GM23338 (cell line): Measurements from ENCODE around the gene COL4A6.

Experiments
- CTCF ChIP-seq, 2 experiments: fragments of 200-600 bp in 1 of 2; sonication (generic) in 1 of 2; conservative IDR thresholded peaks; 2 replicates each; pipeline versions ENCODE4 v1.5.1 to v1.6.1; 2016 to 2017; ENCODE audit warnings: antibody characterized with exemption in 2 of 2, low read depth in 2 of 2, mild to moderate bottlenecking in 2 of 2, moderate library complexity in 1 of 2
- EZH2 ChIP-seq: fragments of 200-600 bp; sonication (generic); IDR thresholded peaks from one replicate; pipeline ENCODE4 v1.8.0; 2017; ENCODE audit warnings: antibody characterized with exemption, mild to moderate bottlenecking, low read depth; ENCODE audit not compliant: unreplicated experiment
- POLR2AphosphoS5 ChIP-seq: IDR thresholded peaks from 2 replicates; pipeline ENCODE4 v1.6.1; 2016; ENCODE audit warnings: antibody characterized with exemption, low read depth
- REST ChIP-seq: IDR thresholded peaks from one replicate; pipeline ENCODE4 v1.6.1; 2018; ENCODE audit warnings: antibody characterized with exemption; ENCODE audit not compliant: unreplicated experiment
- ZNF114 ChIP-seq: fragments of 250-450 bp; sonication (Bioruptor Pico); IDR thresholded peaks from 2 replicates; pipeline ENCODE4 v1.5.0; 2020; ENCODE audit warnings: mild to moderate bottlenecking, moderate library complexity

- TF ChIP-seq ZNF114 (CRISPR knock-in tag): no peak
- no peak for TF ChIP-seq EZH2
- no peak for TF ChIP-seq REST
- no peak for TF ChIP-seq CTCF (conservative IDR thresholded peaks at IDR 0.05; ENCODE audit: low read depth in 2 of 2)
- TF ChIP-seq POLR2AphosphoS5: no peak
Observed at GRCh38 chrX:108285356-108285755, 152.9 kb downstream of the COL4A6 start.
